ENCODE data around the gene NFS1. TPM values are rescaled to one million over a fixed set of nuclear protein-coding genes. Genes with fewer than 3 reads are reported as not detected.

Gene NFS1
- total RNA-seq, 3 donors from 2014 or later: 31.7 to 39.7 (median 36.1) TPM

DNA sequence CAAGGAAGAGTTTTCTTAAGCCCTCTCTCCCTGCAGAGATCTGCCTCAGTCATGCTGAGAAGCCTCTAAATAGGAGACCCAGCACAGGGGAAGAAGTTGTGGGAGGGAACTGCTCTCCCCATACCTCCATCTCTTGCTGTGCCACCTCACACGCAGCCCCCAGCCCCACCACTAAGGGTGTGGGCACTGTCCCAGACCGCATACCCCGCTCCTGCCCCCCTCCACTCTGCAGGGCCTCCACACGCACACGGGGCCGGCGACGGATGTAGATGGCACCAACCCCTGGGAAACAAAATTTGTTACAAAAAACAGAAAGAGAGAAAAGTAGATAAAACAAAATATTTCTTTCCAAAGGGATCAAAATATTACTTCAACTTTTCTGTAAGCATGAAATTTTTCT, 24.2 kb downstream of the NFS1 start:
- no peaks in the 10 kb centered on the region for H3K27me3 ChIP-seq
- no peaks in the 10 kb centered on the region for H3K4me1 ChIP-seq
- no peak overlapping the region for H3K27ac ChIP-seq
- TF ChIP-seq POLR2AphosphoS5 (IDR thresholded peaks at IDR 0.05) (no peak), POLR2A (IDR thresholded peaks at IDR 0.05) (no peak)
- TF ChIP-seq, protein P1, sequence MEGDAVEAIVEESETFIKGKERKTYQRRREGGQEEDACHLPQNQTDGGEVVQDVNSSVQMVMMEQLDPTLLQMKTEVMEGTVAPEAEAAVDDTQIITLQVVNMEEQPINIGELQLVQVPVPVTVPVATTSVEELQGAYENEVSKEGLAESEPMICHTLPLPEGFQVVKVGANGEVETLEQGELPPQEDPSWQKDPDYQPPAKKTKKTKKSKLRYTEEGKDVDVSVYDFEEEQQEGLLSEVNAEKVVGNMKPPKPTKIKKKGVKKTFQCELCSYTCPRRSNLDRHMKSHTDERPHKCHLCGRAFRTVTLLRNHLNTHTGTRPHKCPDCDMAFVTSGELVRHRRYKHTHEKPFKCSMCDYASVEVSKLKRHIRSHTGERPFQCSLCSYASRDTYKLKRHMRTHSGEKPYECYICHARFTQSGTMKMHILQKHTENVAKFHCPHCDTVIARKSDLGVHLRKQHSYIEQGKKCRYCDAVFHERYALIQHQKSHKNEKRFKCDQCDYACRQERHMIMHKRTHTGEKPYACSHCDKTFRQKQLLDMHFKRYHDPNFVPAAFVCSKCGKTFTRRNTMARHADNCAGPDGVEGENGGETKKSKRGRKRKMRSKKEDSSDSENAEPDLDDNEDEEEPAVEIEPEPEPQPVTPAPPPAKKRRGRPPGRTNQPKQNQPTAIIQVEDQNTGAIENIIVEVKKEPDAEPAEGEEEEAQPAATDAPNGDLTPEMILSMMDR (IDR thresholded peaks at IDR 0.05): no peak
- no peak overlapping the region for H3K4me3 ChIP-seq
- intact Hi-C loops (cut with DNase I; ENCODE audit: low total_unique reads): no loop called here
- peaks cover 5% of the 10 kb centered on the region for H3K36me3 ChIP-seq
- DNase-seq (ENCODE audit: low spot score in 2 of 2): no peak
- no peaks in the 10 kb centered on the region for H3K9me3 ChIP-seq

DNA sequence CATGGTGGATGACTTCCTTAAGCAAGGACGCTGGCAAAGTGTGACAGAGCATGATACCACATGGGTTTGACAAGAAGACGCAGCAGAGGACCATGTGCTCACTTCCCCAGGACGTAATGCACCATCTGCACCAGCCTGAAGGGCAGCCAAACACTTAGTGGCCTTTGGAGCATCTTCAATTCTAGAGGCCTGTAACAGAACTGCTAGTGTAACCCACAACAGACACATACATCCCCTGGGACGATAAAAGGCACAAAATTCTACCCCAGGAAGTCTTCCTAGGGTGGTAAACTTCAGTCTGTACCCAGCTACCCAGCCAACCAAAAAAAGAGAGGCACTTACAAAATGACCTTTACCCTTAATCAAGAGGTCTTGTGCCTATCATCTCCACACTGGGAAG, 25.3 kb downstream of the NFS1 start:
- no peaks in the 10 kb centered on the region for H3K9me3 ChIP-seq
- no peaks in the 10 kb centered on the region for H3K27me3 ChIP-seq
- H3K4me3 ChIP-seq: no peak overlapping the region
- H3K27ac ChIP-seq: no peak overlapping the region
- H3K36me3 ChIP-seq: peaks cover 5% of the 10 kb centered on the region
- no peaks in the 10 kb centered on the region for H3K4me1 ChIP-seq
- DNase-seq (ENCODE audit: low spot score in 2 of 2): no peak
- intact Hi-C loops (cut with DNase I; ENCODE audit: low total_unique reads): no loop called here
- TF ChIP-seq, protein P1 (IDR thresholded peaks at IDR 0.05): no peak
- TF ChIP-seq POLR2A (IDR thresholded peaks at IDR 0.05) (no peak), POLR2AphosphoS5 (IDR thresholded peaks at IDR 0.05) (no peak)

DNA sequence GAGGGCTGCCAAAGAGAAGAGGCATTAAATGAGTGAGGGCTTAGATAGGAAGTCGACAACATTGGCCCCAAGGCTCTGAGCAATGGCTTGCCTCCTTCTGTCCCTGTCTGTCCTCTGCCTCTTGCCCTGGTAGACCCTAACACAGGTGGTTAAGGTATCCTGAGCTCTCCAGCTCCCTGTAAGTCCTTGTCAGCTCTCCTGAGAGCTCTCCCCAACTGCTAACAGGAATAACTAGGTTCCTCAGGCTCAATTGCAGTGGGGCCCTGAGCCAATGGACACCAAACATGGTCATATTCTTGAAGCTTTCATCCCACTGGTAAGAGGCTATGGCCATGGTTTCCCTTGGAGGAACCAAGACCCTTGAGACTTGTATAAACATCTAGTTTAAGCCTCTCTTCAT, 29.5 kb downstream of the NFS1 start:
- Histone ChIP-seq H3K4me1 (no peaks in the 10 kb centered on the region), H3K9me3 (no peaks in the 10 kb centered on the region), H3K36me3 (peaks cover 5% of the 10 kb centered on the region), H3K27me3 (no peaks in the 10 kb centered on the region), H3K27ac (no peak overlapping the region), H3K4me3 (no peak overlapping the region)
- no peak for TF ChIP-seq POLR2AphosphoS5 (IDR thresholded peaks at IDR 0.05)
- TF ChIP-seq POLR2A (IDR thresholded peaks at IDR 0.05): no peak
- TF ChIP-seq, protein P1 (IDR thresholded peaks at IDR 0.05): no peak
- intact Hi-C loops (cut with DNase I; ENCODE audit: low total_unique reads): no loop called here
- DNase-seq (ENCODE audit: low spot score in 2 of 2): no peak

DNA sequence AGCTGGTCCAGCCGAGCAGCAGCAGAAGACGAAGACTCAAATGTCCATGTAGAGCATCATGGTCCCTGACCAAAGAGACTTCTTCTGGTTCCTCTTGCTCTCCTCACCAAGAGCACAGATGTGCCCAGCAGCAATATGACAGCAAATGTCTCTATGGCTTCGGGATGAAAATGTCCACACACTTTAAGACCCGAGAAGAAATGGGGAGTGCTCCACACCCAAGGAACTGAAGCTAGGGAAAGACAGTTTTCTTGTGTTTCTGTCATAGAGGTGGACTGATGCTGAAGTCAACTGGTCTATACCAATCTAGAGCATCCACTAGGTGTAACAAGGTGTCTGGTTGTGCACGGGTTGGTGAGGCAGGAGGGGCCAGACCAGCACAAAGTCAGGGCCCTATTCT, 29.9 kb downstream of the NFS1 start:
- no peak overlapping the region for H3K4me3 ChIP-seq
- no peaks in the 10 kb centered on the region for H3K27me3 ChIP-seq
- no peak for DNase-seq (ENCODE audit: low spot score in 2 of 2)
- intact Hi-C loops (cut with DNase I; ENCODE audit: low total_unique reads): no loop called here
- TF ChIP-seq, protein P1 (IDR thresholded peaks at IDR 0.05): no peak
- TF ChIP-seq POLR2AphosphoS5 (IDR thresholded peaks at IDR 0.05) (no peak), POLR2A (IDR thresholded peaks at IDR 0.05) (no peak)
- H3K4me1 ChIP-seq: no peaks in the 10 kb centered on the region
- H3K27ac ChIP-seq: no peak overlapping the region
- H3K9me3 ChIP-seq: no peaks in the 10 kb centered on the region
- H3K36me3 ChIP-seq: peaks cover 5% of the 10 kb centered on the region

DNA sequence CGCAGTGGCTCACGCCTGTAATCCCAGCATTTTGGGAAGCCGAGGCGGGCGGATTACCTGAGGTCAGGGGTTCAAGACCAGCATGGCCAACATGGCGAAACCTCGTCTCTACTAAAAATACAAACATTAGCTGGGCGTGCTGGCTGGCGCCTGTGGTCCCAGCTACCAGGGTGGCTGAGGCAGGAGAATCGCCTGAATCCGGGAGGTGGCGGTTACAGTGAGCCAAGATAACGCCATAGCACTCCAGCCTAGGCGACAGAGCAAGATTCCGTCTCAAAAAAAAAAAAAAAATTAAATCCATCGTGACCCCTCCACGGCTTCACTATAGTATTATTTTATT, 33.2 kb downstream of the NFS1 start:
- Histone ChIP-seq H3K4me3 (no peak overlapping the region), H3K27ac (no peak overlapping the region), H3K9me3 (no peaks in the 10 kb centered on the region), H3K4me1 (peaks cover 0 to 9% of the 10 kb centered on the region in 2 donors), H3K27me3 (no peaks in the 10 kb centered on the region), H3K36me3 (no peaks in the 10 kb centered on the region)
- intact Hi-C loops (cut with DNase I; ENCODE audit: low total_unique reads): no loop called here
- TF ChIP-seq, protein P1 (IDR thresholded peaks at IDR 0.05): no peak
- TF ChIP-seq POLR2A (IDR thresholded peaks at IDR 0.05) (no peak), POLR2AphosphoS5 (IDR thresholded peaks at IDR 0.05) (no peak)
- DNase-seq (ENCODE audit: low spot score in 2 of 2): no peak
